HEK293 (cell line): ENCODE data around the gene PSMB11.

Source experiments
- BCL11A ChIP-seq: fragments of 450-650 bp; formaldehyde crosslinking; IDR thresholded peaks from 2 replicates; pipeline ENCODE4 v1.5.1; 2016; ENCODE audit warnings: low read depth, missing biosample characterization, missing genetic modification characterization
- KLF10 ChIP-seq: fragments of 450-650 bp; IDR thresholded peaks from 2 replicates; pipeline ENCODE4 v1.5.1; 2018; ENCODE audit warnings: missing biosample characterization, mild to moderate bottlenecking, missing genetic modification characterization
- KLF16 ChIP-seq: fragments of 450-650 bp; formaldehyde crosslinking; IDR thresholded peaks from 2 replicates; pipeline ENCODE4 v1.5.1; 2017; ENCODE audit warnings: missing biosample characterization, missing genetic modification characterization
- MYNN ChIP-seq: fragments of 450-650 bp; formaldehyde crosslinking; IDR thresholded peaks from 2 replicates; pipeline ENCODE4 v1.5.1; 2016; ENCODE audit warnings: missing biosample characterization, missing genetic modification characterization, borderline replicate concordance
- OSR2 ChIP-seq: fragments of 450-650 bp; formaldehyde crosslinking; IDR thresholded peaks from 2 replicates; pipeline ENCODE4 v1.5.1; 2016; ENCODE audit warnings: missing biosample characterization, missing genetic modification characterization
- SCRT2 ChIP-seq: fragments of 450-650 bp; formaldehyde crosslinking; IDR thresholded peaks from 2 replicates; pipeline ENCODE4 v1.5.1; 2016; ENCODE audit warnings: missing biosample characterization, missing genetic modification characterization
- TSHZ1 ChIP-seq: fragments of 450-650 bp; formaldehyde crosslinking; IDR thresholded peaks from 2 replicates; pipeline ENCODE4 v1.5.1; 2016; ENCODE audit warnings: missing biosample characterization, missing genetic modification characterization, borderline replicate concordance
- ZBTB1 ChIP-seq: fragments of 450-650 bp; formaldehyde crosslinking; IDR thresholded peaks from 2 replicates; pipeline ENCODE4 v1.5.1; 2016; ENCODE audit warnings: missing biosample characterization, missing genetic modification characterization
- ZBTB20 ChIP-seq: fragments of 450-650 bp; formaldehyde crosslinking; IDR thresholded peaks from 2 replicates; pipeline ENCODE4 v1.5.1; 2016; ENCODE audit warnings: missing biosample characterization, missing genetic modification characterization
- ZBTB49 ChIP-seq: fragments of 450-650 bp; formaldehyde crosslinking; IDR thresholded peaks from 2 replicates; pipeline ENCODE4 v1.5.1; 2016; ENCODE audit warnings: missing biosample characterization, missing genetic modification characterization, low read depth
- ZFP3 ChIP-seq: fragments of 450-650 bp; formaldehyde crosslinking; IDR thresholded peaks from 2 replicates; pipeline ENCODE4 v1.5.1; 2016; ENCODE audit warnings: low read depth, missing biosample characterization, missing genetic modification characterization
- ZNF146 ChIP-seq: fragments of 450-650 bp; formaldehyde crosslinking; IDR thresholded peaks from 2 replicates; pipeline ENCODE4 v1.5.1; 2016; ENCODE audit warnings: missing biosample characterization, missing genetic modification characterization
- ZNF155 ChIP-seq: fragments of 450-650 bp; formaldehyde crosslinking; IDR thresholded peaks from 2 replicates; pipeline ENCODE4 v1.5.1; 2016; ENCODE audit warnings: missing biosample characterization, missing genetic modification characterization
- ZNF157 ChIP-seq: fragments of 450-650 bp; formaldehyde crosslinking; IDR thresholded peaks from 2 replicates; pipeline ENCODE4 v1.5.1; 2016; ENCODE audit warnings: missing biosample characterization, missing genetic modification characterization
- ZNF175 ChIP-seq: fragments of 450-650 bp; formaldehyde crosslinking; IDR thresholded peaks from 2 replicates; pipeline ENCODE4 v1.5.1; 2016; ENCODE audit warnings: missing biosample characterization, missing genetic modification characterization
- ZNF311 ChIP-seq: fragments of 450-650 bp; formaldehyde crosslinking; IDR thresholded peaks from 2 replicates; pipeline ENCODE4 v1.5.1; 2017; ENCODE audit warnings: missing biosample characterization, missing genetic modification characterization, borderline replicate concordance
- ZNF335 ChIP-seq: fragments of 450-650 bp; formaldehyde crosslinking; conservative IDR thresholded peaks from 2 replicates; pipeline ENCODE4 v1.5.1; 2016; ENCODE audit warnings: missing biosample characterization, missing genetic modification characterization
- ZNF366 ChIP-seq: fragments of 450-650 bp; formaldehyde crosslinking; conservative IDR thresholded peaks from 2 replicates; pipeline ENCODE4 v1.5.1; 2016; ENCODE audit warnings: missing biosample characterization, missing genetic modification characterization
- ZNF48 ChIP-seq: fragments of 450-650 bp; formaldehyde crosslinking; IDR thresholded peaks from 2 replicates; pipeline ENCODE4 v1.5.1; 2016; ENCODE audit warnings: missing biosample characterization, missing genetic modification characterization
- ZNF501 ChIP-seq: fragments of 450-650 bp; formaldehyde crosslinking; IDR thresholded peaks from 2 replicates; pipeline ENCODE4 v1.5.1; 2016; ENCODE audit warnings: missing biosample characterization, missing genetic modification characterization
- ZNF513 ChIP-seq: fragments of 450-650 bp; IDR thresholded peaks from 2 replicates; pipeline ENCODE4 v1.5.1; 2018; ENCODE audit warnings: missing biosample characterization, missing genetic modification characterization
- ZNF529 ChIP-seq: fragments of 450-650 bp; formaldehyde crosslinking; IDR thresholded peaks from 2 replicates; pipeline ENCODE4 v1.5.1; 2017; ENCODE audit warnings: missing genetic modification characterization, missing biosample characterization; ENCODE audit not compliant: insufficient replicate concordance
- ZNF621 ChIP-seq: fragments of 450-650 bp; formaldehyde crosslinking; IDR thresholded peaks from 2 replicates; pipeline ENCODE4 v1.5.1; 2017; ENCODE audit warnings: missing biosample characterization, missing genetic modification characterization
- ZNF626 ChIP-seq: fragments of 450-650 bp; sonication (Bioruptor Pico); formaldehyde crosslinking; IDR thresholded peaks from 2 replicates; pipeline ENCODE4 v1.5.1; 2018; ENCODE audit warnings: missing biosample characterization, missing genetic modification characterization, inconsistent platforms
- ZNF664 ChIP-seq: fragments of 450-650 bp; formaldehyde crosslinking; IDR thresholded peaks from 2 replicates; pipeline ENCODE4 v1.5.1; 2016; ENCODE audit warnings: missing biosample characterization, missing genetic modification characterization
- ZNF747 ChIP-seq: fragments of 450-650 bp; formaldehyde crosslinking; IDR thresholded peaks from 2 replicates; pipeline ENCODE4 v1.5.1; 2016; ENCODE audit warnings: missing biosample characterization, missing genetic modification characterization
- ZSCAN23 ChIP-seq: fragments of 450-650 bp; formaldehyde crosslinking; IDR thresholded peaks from 2 replicates; pipeline ENCODE4 v1.5.1; 2016; ENCODE audit warnings: missing biosample characterization, missing genetic modification characterization
- ZXDB ChIP-seq: fragments of 450-650 bp; formaldehyde crosslinking; IDR thresholded peaks from 2 replicates; pipeline ENCODE4 v1.5.1; 2016; ENCODE audit warnings: missing biosample characterization, missing genetic modification characterization
- TF ChIP-seq, protein P1 (sequence below): fragments of 450-650 bp; formaldehyde crosslinking; IDR thresholded peaks from 2 replicates; pipeline ENCODE4 v1.5.1; 2016; ENCODE audit warnings: missing biosample characterization, missing genetic modification characterization
- TF ChIP-seq, protein P2 (sequence below): fragments of 450-650 bp; formaldehyde crosslinking; IDR thresholded peaks from 2 replicates; pipeline ENCODE4 v1.5.1; 2016; ENCODE audit warnings: missing biosample characterization, missing genetic modification characterization

Gene PSMB11

GRCh38 chr14:23006544-23007419 lies 35.2 kb upstream of the PSMB11 start (continued):
- TF ChIP-seq, protein P1, sequence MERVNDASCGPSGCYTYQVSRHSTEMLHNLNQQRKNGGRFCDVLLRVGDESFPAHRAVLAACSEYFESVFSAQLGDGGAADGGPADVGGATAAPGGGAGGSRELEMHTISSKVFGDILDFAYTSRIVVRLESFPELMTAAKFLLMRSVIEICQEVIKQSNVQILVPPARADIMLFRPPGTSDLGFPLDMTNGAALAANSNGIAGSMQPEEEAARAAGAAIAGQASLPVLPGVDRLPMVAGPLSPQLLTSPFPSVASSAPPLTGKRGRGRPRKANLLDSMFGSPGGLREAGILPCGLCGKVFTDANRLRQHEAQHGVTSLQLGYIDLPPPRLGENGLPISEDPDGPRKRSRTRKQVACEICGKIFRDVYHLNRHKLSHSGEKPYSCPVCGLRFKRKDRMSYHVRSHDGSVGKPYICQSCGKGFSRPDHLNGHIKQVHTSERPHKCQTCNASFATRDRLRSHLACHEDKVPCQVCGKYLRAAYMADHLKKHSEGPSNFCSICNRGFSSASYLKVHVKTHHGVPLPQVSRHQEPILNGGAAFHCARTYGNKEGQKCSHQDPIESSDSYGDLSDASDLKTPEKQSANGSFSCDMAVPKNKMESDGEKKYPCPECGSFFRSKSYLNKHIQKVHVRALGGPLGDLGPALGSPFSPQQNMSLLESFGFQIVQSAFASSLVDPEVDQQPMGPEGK (tag by site-specific recombination), result peak; percentile 84
- TF ChIP-seq ZNF48 (tag by site-specific recombination) (no peak), BCL11A (tag by site-specific recombination) (no peak), ZBTB20 (tag by site-specific recombination) (peak; percentile 82), ZFP3 (tag by site-specific recombination) (no peak), ZNF664 (no peak), ZBTB1 (tag by site-specific recombination) (0 out of 2 replicates have a peak, but pooled peaks have one; percentile 11), OSR2 (peak; percentile 85), ZNF335 (tag by site-specific recombination) (peak; percentile 87), TSHZ1 (tag by site-specific recombination) (no peak; the same call in 1 of the 2 replicates), KLF16 (tag by site-specific recombination) (peak; percentile 92), ZNF529 (tag by site-specific recombination) (no peak), ZNF747 (tag by site-specific recombination) (no peak), ZNF175 (tag by site-specific recombination) (no peak), ZNF626 (no peak), MYNN (tag by site-specific recombination) (no peak), SCRT2 (tag by site-specific recombination) (no peak), ZNF513 (tag by site-specific recombination) (0 out of 2 replicates have a peak, but pooled peaks have one; percentile 11), ZNF501 (tag by site-specific recombination) (no peak), ZBTB49 (no peak), KLF10 (tag by site-specific recombination) (no peak), ZSCAN23 (0 out of 2 replicates have a peak, but pooled peaks have one; percentile 67), ZXDB (tag by site-specific recombination) (peak; percentile 95), ZNF621 (tag by site-specific recombination) (no peak), ZNF311 (tag by site-specific recombination) (no peak), ZNF157 (no peak), ZNF155 (tag by site-specific recombination) (no peak), ZNF366 (0 out of 2 replicates have a peak, but pooled peaks have one; percentile 16), ZNF146 (no peak; the same call in 1 of the 2 replicates)
- TF ChIP-seq, protein P2, sequence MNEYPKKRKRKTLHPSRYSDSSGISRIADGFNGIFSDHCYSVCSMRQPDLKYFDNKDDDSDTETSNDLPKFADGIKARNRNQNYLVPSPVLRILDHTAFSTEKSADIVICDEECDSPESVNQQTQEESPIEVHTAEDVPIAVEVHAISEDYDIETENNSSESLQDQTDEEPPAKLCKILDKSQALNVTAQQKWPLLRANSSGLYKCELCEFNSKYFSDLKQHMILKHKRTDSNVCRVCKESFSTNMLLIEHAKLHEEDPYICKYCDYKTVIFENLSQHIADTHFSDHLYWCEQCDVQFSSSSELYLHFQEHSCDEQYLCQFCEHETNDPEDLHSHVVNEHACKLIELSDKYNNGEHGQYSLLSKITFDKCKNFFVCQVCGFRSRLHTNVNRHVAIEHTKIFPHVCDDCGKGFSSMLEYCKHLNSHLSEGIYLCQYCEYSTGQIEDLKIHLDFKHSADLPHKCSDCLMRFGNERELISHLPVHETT (tag by site-specific recombination), result peak; percentile 93
